NOMO-1 (cell line): ENCODE results near the gene RAB10.
"Not testable (repeated sequence)": the region's sequence is repeated elsewhere in the genome, so short reads cannot be mapped to it uniquely, and the experiment has no call there.

ENCODE experiments used
- DNase-seq, 2 experiments: peaks; one replicate each; lab custom pipeline; 2025; ENCODE audit not compliant: unreplicated experiment in 2 of 2; lab: John Stamatoyannopoulos, UW

Gene RAB10

DNA sequence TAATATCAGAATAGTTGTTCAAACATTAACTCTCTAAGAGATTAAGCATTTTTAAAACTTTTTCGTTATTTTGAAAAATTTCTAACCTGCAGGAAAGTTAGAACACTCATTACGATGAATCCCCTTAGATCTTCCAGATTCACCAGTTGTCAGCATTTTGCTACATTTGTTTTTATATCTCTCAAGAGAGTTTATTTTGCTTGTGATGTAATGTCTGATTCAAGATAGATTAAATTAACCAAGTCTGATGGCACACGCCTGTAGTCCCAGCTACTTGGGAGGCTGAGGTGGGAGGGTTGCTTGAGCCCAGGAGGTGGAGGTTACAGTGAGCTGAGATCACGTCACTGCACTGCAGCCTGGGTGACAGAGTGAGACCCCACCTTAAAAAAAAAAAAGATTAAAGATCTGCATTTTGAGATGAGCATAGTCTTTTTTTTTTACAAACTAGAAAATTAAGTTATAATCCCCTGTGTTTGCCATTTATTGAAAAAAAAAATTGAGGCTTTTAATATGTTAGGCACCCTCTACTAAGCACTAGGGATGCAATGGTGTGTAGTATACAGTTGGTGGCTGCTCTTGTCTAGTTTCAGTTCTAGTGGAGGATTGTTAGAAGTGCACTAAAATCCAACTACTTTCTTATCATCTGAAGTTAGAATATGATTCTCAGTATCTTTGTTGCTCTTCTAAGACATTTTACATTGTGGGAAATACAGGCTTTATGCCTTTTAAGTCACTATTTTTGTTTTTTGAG, 20.9 kb downstream of the RAB10 start:
- no peak for DNase-seq

DNA sequence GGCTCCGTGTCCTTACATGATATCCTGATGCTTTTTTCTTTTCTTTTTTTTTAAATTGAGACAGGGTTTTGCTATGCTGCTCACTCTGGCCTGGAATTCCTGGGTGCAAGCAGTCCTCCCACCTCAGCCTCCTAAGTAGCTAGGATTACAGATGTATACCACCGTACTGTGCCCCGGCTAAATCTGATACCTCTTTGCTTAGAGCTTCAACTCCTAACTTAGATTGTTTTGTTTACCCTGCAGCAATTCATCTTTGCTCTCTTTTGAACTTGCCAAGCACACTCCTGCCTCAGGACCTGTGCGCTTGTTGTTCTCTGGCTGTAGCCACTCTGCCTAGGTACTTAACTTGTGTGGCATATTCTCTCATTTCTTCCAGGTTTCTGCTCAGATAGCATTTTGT, 24.5 kb downstream of the RAB10 start:
- no peak for DNase-seq

DNA sequence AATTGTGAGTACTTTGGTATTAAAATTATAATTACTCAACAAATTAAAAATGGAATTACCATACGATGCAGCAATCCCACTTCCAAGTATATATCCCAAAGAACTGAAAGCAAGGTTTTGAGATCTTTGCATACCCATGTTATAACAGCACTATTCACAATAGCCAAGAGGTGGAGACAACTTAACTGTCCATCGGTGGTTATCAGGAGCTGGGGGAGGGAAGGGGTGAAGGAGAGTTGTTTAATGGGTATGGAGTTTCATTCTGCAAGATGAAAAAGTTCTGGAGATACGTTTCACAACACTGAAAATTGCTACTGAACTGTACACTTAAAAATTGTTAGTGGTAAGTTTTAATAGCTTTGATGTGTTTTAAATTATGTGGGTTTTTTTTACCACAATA, 25.7 kb downstream of the RAB10 start:
- no peak for DNase-seq

DNA sequence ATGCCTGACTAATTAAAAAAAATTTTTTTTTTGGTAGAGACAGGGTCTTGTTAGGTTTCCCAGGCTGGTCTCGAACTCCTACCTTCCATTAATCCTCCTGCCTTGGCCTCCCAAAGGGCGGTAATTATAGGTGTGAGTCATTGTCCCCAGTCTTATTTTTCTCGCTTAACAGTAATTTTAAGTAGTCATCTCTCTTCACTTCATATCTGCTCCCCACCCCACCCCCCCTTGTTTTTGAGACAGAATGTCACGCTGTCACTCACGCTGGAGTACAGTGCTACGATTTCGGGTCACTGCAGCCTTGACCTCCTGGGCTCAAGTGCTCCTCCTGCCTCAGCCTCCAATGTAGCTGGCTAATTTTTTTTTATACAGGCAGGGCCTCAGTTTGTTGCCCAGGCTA, 27.7 kb downstream of the RAB10 start:
- no peak for DNase-seq

DNA sequence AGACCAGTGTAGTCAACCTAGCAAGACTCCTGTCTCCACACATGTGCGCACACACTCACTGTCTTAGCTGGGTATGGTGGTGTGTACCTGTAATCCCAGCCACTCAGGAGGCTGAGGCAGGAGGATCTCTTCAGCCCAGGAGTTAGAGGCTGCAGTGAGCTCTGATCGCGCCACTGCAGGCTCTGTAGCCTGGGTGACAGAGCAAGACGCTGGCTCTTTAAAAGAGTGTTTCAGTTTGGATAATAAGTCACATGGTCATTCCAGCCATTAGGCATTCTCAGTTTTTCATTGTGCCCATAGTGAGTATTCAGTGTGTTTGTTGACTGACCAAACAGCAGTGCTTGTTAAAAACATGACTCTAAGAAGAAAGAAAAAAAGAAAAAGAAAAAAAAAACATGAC, 31.0 kb downstream of the RAB10 start:
- no peak for DNase-seq

DNA sequence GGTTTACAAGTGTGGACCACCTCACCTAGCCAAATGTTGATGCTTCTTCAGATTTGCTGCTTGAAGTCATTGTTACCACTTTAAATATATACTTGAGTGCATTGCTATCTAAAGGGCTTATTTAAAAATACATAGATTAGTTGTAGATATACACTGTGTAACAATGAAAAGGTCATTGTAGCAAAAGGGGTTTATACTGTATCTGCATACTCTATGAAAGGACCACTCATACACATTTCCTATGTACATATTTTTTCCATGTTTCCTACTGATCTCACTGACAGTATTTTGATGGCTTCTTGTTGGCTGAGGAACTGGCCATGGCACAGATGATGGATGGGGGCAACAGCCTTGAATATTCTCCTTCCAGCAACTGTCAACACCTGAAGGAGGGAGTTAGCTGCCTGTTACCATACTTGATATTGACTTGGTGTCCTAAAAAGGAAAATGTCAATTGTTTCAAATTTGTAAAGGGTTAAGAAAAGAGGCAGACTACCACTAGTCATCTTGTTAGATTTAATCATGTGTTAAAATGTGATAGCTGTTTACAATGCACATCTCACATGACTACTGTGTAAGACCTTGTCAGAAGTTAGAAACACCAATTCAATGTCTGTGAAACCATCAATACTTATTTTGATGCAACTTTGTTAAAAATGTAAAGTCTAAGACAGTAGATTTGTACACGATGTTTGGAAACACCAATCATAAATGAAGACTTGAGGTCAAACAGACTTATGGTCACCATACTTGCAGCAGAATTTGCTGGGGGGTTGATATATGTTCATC, 33.5 kb downstream of the RAB10 start:
- no peak for DNase-seq

DNA sequence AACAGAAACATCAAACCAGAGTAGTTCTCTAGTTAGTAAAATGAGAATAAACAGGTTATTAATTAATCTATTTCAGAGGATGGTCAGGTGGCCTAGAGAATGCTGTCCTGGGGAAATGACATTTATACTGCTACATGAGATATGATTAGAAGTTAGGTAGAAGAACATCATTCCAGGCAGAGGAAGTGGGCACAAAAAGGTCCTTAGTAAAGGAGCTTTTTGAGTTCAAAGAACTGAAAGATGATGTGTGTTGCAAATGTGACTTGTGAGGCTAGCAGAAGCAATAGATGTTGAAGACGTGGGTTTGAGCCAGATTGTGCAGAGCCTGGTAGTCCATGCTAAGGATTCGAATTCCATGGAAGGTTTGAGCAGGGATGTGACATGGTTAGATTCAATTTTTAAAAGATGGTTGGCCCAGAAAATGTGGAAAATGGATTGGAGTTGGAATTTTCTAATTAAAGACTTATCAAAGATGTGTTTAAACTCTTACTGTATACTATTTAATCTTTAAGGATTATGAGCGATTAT, 34.2 kb downstream of the RAB10 start:
- peak in 1 of 2 experiments; percentile 3 for DNase-seq

DNA sequence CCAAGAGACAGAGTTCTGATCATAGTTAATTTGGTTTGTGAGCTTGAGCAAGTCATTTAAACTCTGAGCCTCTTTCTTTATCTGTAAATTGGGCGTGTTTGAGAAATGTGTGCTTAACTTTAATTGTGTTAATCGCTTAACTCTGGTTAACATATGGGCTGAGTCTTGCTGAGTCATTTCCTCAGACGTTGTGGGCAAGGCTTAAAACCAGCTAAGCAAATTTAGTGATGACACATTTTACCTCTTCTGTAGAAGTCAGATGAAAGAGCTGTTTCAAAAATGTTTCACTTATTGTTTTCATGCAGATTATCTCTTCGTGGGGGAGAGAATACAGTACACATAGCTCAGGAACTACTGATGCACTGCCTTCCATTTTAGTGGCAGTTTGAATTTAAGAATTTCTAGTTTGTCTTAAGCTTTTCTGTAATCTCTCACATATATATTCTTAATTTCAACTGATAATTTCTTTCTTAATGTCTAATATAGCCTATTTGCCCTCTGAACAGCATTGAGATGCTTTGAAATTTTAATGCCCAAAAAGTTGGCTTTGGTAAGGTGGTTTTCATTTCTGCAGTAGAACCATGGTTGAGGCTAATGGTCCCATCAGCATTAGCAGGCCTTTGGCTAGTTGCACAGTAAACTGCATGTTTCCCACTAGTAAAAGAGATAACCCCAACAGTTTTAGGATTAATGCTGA, 34.9 kb downstream of the RAB10 start:
- peak; percentile 66 to 84 for DNase-seq

DNA sequence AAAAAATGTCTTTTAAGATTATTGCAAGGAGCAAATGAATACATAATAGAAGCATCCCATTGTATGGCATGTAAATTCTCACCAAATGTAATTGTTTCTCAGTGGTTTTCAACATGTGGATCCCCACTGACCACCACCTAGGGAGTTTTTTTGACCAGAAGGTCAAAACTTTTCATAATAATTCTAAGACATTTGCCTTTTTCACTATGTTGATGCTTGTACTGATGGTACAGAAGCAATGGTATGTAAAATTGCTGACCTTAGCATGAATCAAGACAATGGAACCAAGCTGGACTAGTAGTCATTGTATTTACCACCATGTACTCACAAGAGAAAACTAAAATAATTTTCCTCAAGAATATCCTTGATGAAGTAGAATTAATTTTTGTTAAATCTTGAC, 36.8 kb downstream of the RAB10 start:
- DNase-seq: no peak

DNA sequence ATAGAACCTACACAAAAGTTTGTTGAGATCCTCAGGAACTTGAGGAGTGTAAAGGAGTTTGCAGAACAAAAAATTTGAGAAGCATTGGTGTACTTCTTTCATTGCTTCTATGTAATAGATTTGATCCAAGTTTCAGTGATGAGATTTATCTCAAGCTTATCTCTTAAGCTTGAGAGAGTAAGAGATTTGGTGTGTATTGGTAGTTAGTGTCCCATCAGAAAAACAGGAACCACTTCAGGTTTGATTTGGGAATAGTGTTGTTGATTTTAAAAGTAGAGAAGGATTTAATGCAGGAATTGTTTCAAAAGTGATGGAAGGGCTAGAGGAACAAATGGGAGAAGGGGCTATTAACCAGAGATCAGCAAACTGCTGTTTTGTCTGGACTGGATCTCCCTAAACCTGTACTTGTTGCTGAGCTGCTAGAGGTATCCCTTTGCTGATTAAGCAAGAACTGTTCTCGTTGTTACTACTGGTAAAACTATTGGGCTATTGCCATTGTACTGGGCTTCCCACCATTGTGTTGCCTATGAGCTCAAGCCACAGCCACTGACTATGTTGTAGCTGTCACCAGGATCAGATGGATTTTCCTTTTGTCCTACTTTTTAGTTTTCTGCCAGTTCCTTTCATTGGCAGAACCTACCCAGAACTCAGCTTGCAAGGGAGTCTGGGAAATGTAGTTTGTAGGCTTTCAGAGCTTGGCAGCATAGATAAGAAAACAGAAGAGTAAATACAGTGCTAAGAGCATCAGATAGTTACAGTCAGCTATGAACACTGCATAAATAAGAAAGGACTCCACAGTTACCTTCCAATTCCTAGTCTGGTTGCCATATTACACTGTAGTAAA, 39.3 kb downstream of the RAB10 start:
- no peak for DNase-seq

DNA sequence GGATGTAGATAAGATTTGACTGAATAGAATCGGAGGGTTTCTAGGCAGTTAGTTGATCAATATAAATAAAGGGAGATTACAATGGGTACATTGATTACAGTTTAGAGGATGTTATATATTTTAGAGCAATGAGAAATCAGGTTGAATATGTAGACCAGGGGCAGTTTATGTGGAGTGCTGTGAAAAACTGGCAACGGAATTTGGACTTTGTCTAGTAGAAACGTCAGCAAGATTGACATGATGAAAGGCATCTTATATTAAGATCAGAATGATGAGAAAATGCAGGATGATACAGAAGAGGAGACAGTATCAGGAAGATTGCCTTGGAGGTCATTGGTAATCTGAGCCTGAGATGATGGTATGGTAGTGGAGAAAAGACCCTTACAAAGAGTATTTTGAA, 39.9 kb downstream of the RAB10 start:
- DNase-seq: no peak

DNA sequence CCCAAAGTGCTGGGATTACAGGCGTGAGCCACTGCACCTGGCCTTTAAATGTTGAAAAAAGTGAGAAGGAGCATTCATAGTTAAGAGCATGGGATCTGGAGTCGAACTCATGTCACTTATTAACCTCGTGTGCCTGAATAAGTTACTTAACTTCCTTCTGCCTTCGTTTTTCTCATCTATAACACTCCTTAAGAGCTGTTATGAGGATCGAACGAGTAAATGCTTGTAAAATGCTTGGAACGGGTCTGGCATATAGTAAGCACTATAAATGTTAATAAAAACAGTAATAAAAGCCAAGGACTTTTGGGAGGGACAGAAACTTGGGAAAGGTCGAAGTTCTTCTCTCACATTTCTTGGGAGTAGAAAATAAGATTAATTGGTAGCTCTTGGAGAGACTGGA, 40.8 kb downstream of the RAB10 start:
- DNase-seq: no peak

DNA sequence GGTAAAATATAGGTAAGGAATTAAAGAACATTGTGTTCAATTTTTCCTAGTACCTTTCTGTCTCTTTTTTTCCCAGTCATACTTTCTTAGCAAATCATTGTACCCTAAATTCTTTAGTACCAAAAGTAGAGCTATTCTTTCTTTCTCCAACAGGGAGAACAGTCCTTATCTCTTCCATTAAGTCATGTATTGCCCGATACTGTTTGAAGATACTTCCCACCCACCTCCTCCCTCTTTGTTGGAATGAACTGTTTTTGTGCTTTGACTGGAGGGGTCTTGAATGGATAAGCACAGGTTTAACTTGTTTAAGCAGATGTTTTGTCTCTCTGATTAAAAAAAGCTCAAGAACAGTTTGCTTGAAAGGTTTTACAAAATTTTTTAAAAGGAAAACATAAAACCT, 41.3 kb downstream of the RAB10 start:
- no peak for DNase-seq

DNA sequence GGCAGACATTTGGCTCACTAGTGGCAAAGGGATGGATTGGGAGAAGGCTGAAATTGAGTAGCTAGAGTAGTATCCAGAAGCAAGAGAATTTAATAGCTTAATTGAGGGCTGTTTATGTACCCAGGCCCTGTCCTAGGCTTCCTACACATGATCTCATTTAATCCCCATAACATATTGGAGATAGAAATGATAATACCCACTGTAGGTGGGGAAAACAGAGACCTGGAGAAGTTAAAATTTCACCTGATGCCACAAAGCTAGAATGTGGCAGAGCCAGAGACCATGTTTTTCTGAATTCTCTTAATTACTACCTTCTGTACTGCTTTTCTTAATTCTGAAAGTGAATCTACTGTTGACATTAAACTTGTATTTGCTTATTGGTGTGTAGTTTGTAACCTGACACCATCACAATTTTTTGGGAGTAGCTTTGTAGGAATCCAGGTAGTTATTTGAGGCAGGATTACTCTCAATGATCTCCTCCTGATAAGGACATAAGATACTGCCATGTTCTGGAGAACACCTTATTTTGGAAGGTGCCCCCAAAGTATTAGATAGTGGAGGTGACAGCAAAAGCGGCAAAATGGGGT, 42.2 kb downstream of the RAB10 start:
- no peak for DNase-seq

DNA sequence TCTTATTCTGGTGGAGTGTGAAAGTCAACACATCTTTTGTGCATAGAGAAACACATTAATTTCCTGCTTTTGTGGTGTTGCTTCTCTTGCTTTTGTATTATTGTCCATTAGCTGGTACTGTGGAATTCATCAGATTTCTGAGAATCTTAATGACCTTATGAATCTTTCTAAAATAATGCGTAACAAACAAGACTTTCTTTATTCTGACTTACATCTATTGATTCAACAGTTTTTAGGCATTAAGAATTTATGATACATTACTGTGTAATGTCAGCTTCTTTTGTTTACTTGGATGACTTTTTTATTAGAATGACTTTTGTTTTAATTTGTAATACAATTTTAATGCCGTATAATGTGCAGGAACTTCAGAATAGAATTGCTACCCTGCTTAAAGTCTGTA, 43.4 kb downstream of the RAB10 start:
- no peak for DNase-seq

DNA sequence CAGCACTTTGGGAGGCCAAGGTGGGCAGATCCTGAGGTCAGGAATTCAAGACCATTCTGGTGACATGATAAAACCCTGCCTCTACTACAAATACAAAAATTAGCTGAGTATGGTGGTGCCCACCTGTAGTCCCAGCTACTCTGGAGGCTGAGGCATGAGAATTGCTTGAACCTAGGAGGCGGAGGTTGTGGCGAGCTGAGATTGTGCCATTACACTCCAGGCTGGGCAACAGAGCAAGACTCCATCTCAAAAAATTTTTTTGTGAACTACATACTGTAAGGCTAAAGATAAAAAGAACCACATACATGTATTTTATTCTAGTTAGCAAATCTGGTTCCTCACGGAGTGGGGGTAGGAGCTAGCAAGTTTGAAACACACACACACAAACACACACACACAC, 45.1 kb downstream of the RAB10 start:
- no peak for DNase-seq

DNA sequence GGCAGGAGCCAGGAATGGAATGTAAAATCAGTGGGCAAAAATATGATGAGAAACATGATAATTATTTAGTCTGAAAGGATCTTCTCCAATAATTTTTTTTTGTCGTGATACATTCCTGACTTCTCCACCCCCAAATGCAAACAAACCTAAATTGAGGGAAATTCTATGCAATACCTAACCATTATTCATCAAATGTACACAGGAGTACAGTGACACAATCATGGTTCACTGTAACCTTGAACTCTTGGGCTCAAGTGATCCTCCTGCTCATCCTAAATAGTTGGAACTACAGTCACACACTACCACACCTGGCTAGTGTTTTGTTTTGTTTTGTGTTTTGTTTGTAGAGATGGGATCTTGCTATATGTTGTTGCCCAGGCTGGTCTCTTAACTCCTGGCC, 46.5 kb downstream of the RAB10 start:
- DNase-seq: no peak

DNA sequence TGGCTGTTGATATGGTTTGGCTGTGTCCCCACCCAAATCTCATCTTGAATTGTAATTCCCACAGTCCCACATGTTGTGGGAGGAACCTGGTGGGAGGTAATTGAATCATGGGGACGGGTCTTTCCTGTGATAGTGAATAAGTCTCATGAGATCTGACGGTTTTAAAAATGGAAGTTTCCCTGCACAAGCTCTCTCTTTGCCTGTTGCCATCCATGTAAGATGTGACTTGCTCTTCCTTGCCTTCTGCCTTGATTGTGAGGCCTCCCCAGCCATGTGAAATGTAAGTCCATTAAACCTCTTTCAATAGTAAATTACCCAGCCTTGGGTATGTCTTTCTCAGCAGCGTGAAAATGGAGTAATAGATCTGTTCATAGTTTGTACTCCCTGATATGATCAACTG, 47.0 kb downstream of the RAB10 start:
- DNase-seq: not testable (repeated sequence)

DNA sequence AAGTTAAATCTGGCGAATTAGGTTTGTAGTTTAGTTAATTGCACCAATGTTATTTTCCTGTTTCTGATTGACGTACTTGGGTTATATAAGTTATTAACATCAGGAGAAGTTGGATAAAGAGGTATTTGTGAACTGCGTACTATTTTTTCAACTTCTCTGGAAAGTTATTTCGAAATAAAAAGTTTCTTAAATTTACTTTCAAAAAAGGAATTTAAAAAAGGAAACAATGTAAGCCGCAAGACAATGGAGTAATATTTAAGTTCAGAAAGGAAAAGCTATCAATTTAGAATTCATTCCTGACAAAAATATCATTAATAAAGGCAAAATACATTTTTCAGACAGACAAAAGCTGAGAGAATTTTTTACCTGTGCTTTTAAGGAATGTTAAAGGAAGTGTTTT, 47.7 kb downstream of the RAB10 start:
- DNase-seq: no peak

DNA sequence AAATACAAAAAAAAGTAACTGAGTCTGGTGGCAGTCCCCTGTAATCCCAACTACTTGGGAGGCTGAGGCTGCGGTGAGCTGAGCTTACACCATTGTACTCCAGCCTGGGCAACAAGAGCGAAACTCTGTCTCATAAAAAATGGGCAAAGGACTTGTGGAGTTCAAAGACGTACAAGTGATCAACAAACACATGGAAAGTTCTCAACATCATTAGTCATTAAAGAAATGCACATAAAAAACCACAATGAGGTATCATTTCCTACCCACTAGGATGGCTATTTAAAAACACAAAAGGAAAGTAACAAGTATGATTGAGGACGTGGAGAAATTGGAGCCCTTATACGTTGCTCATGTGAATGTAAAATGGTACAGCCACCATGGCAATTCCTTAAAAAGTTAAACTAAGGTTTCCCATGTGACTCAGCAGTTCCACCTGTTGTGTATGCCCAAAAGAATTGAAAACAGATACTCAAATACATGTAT, 52.3 kb downstream of the RAB10 start:
- DNase-seq: peak in 1 of 2 experiments; percentile 41
